AG09309 (cell line): Measurements from ENCODE around the gene HTR3A.
A peak's percentile ranks its signal among the peaks of the same experiment; 100 is the strongest.

Experiments used
- DNase-seq: peaks from one replicate; pipeline ENCODE4 v3.0.0-alpha.2; 2010; ENCODE audit warnings: low read depth
- H3K4me3 ChIP-seq: 2 replicates; pipeline ENCODE4 v1.5.1; 2011; ENCODE audit warnings: mild to moderate bottlenecking, low read depth, low read length, moderate library complexity; ENCODE audit not compliant: control insufficient read depth
- CTCF ChIP-seq: IDR thresholded peaks from 2 replicates; pipeline ENCODE4 v1.5.1; 2011; ENCODE audit warnings: mild to moderate bottlenecking, low read depth, low read length, inconsistent platforms; ENCODE audit not compliant: insufficient read depth, control insufficient read depth; ENCODE audit errors: missing control alignments

HTR3A gene

DNA sequence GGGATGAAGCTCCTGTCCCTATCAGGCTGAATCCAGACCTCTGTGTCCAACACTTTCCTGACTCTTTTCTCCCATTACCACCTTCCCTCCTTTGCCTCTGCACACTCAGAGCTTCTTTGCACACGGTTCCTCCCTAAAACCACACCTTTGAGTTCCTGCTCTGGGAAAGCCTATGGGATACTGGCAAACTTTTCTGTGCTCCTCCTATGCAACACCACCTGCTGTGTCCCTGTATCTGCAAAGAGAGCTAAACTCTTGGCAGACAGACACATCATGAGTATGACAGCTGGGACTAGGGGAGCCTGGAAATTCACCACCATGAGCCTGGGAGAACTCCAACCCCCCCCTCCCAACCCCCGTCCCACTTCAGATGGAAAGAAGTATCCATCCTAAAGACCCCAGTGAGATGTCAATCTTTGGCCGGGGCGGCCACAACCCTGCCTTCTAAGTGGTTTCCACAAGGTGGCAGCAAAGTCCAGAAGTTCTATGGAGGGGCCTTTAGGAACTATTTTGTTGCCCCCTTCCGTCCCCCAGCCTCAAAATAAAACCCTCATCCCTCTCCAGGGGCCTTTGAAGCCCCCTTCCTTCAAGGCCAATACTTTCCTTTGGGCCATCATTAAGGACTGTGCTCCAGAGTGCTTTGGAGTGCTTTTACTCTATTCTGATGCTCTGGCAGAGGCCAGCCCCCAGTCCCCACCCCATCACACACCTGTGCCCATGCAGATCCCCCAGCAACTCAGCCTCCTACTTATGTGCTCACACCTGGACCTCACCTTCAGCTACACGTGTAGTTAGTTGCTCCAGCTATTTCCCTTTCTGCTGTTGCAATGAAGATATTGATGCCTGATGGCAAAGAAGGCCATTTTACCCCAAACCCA lies 19.4 kb downstream of the HTR3A start:
- peak; percentile 68 for TF ChIP-seq CTCF
- DNase-seq, result no peak
- H3K4me3 ChIP-seq, result no peak overlapping the region

DNA sequence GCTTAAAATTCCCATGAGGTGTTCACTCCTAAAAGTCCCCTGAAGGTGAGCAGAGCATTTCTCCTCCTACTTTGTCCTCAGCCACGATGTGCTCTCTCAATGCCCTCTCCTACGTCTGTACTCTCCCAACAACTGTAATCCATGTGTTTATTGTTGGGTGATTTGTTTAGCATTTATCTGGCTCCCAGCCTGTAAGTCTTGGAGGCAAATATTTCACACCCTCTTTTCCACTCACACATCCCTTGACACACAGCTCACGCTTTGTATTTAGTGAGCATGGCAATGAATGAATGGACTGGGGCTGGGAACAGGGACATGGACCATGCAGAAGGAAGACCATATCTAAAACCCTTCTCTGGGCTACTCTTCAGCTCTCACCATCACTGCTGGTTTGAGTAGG lies 22.6 kb downstream of the HTR3A start:
- DNase-seq, result no peak
- H3K4me3 ChIP-seq, result no peak overlapping the region

GRCh38 chr11:113998574-113998973 lies 23.7 kb downstream of the HTR3A start:
- no peak overlapping the region for H3K4me3 ChIP-seq
- no peak for TF ChIP-seq CTCF
- DNase-seq, result no peak

More for the DNA sequence above, 22.6 kb downstream of the HTR3A start:
- TF ChIP-seq CTCF, result no peak

DNA sequence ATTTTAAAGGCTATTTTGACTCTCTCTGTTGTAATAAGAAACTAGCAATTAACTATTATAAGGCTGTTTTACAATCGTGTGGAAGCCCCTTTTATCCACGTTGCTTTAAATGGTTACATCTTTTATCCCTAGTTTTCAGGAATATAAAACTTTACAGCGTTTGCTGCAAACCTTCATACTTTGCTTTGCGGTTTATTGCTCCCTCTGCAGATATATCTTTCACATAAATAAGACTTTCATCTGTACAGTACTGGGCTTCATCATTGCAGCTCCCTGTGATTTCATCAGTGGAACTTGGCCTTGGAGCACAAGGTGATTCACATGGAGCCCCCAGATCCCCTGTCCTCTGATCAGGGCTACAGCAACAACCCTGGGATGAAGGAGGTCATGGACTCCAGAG lies 25.6 kb downstream of the HTR3A start:
- no peak for DNase-seq
- TF ChIP-seq CTCF, result no peak

GRCh38 chr11:114001416-114001815 lies 26.5 kb downstream of the HTR3A start:
- TF ChIP-seq CTCF, result no peak
- DNase-seq, result no peak
- no peak overlapping the region for H3K4me3 ChIP-seq

More for the DNA sequence above, 25.6 kb downstream of the HTR3A start:
- no peak overlapping the region for H3K4me3 ChIP-seq

GRCh38 chr11:114008331-114008730 lies 33.4 kb downstream of the HTR3A start:
- no peak for TF ChIP-seq CTCF
- H3K4me3 ChIP-seq, result no peak overlapping the region
- no peak for DNase-seq

- DNase-seq, result no peak
- H3K4me3 ChIP-seq, result no peak overlapping the region
- no peak for TF ChIP-seq CTCF
Measured at GRCh38 chr11:114010931-114011330, 36.0 kb downstream of the HTR3A start.
